Neuronal stem cell (in vitro differentiated cells): ENCODE measurements around the gene DHX8.

Experiments
- DNase-seq: peaks from one replicate; pipeline ENCODE4 v3.0.0-alpha.2; 2013; ENCODE audit warnings: low spot score
- H2AFZ ChIP-seq: one replicate; pipeline ENCODE4 v1.6.1; 2013; ENCODE audit warnings: mild to moderate bottlenecking, low read length, inconsistent platforms
- H2AK5ac ChIP-seq: 2 replicates; pipeline ENCODE4 v1.6.1; 2013; ENCODE audit warnings: low read depth, mild to moderate bottlenecking, inconsistent platforms, low read length, moderate library complexity, mixed read lengths
- H2BK120ac ChIP-seq: 2 replicates; pipeline ENCODE4 v1.6.1; 2013; ENCODE audit warnings: low read depth, mild to moderate bottlenecking, inconsistent platforms, low read length, moderate library complexity, mixed read lengths
- H2BK12ac ChIP-seq: one replicate; pipeline ENCODE4 v1.6.1; 2013; ENCODE audit warnings: low read length, inconsistent platforms
- H2BK15ac ChIP-seq: 2 replicates; pipeline ENCODE4 v1.6.1; 2013; ENCODE audit warnings: mild to moderate bottlenecking, low read length, inconsistent platforms, mixed read lengths
- H2BK5ac ChIP-seq: one replicate; pipeline ENCODE4 v1.6.1; 2013; ENCODE audit warnings: inconsistent platforms, mild to moderate bottlenecking, low read length, moderate library complexity
- H3K14ac ChIP-seq: one replicate; pipeline ENCODE4 v1.6.1; 2013; ENCODE audit warnings: low read length, inconsistent platforms
- H3K18ac ChIP-seq: 2 replicates; pipeline ENCODE4 v1.6.1; 2013; ENCODE audit warnings: low read length, inconsistent platforms
- H3K23ac ChIP-seq: 2 replicates; pipeline ENCODE4 v1.6.1; 2013; ENCODE audit warnings: low read depth, mild to moderate bottlenecking, mixed read lengths, low read length, inconsistent platforms; ENCODE audit not compliant: poor library complexity
- H3K27ac ChIP-seq: replicated peaks from 3 replicates; pipeline ENCODE4 v1.5.1; 2013; ENCODE audit warnings: low read length, inconsistent platforms
- H3K27me3 ChIP-seq, 3 experiments: 2 replicates each; pipeline ENCODE4 v1.6.1; 2013; ENCODE audit warnings: low read length in 3 of 3, mild to moderate bottlenecking in 2 of 3, inconsistent platforms in 1 of 3, low read depth in 1 of 3, mixed read lengths in 1 of 3, moderate library complexity in 1 of 3; ENCODE audit not compliant: control insufficient read depth in 3 of 3, insufficient read depth in 3 of 3
- H3K36me3 ChIP-seq, 2 donors: replicated peaks in 1 of 2; 2 replicates each; pipeline ENCODE4 v1.6.1; 2013; ENCODE audit warnings: low read length in 2 of 2; ENCODE audit not compliant: control insufficient read depth in 2 of 2, insufficient read depth in 2 of 2
- H3K4ac ChIP-seq: 2 replicates; pipeline ENCODE4 v1.6.1; 2013; ENCODE audit warnings: inconsistent platforms, mild to moderate bottlenecking, low read length, moderate library complexity
- H3K4me1 ChIP-seq, 2 donors: 1 replicate in 1 of 2; 2 replicates in 1 of 2; pipeline ENCODE4 v1.6.1; 2013; ENCODE audit warnings: low read length in 2 of 2, low read depth in 1 of 2; ENCODE audit not compliant: control insufficient read depth in 2 of 2, insufficient read depth in 1 of 2
- H3K4me2 ChIP-seq: one replicate; pipeline ENCODE4 v1.6.1; 2013; ENCODE audit warnings: mild to moderate bottlenecking, low read length, inconsistent platforms; ENCODE audit not compliant: insufficient read depth, poor library complexity, severe bottlenecking
- H3K4me3 ChIP-seq, 2 donors: 2 replicates each; pipeline ENCODE4 v1.5.1; 2013; ENCODE audit warnings: low read length in 2 of 2, mild to moderate bottlenecking in 2 of 2, inconsistent platforms in 1 of 2, moderate library complexity in 1 of 2
- H3K79me1 ChIP-seq: one replicate; pipeline ENCODE4 v1.6.1; 2013; ENCODE audit warnings: low read depth, mild to moderate bottlenecking, inconsistent platforms, low read length, moderate library complexity
- H3K9ac ChIP-seq: one replicate; pipeline ENCODE4 v1.6.1; 2013; ENCODE audit warnings: mild to moderate bottlenecking, low read depth, low read length, inconsistent platforms; ENCODE audit not compliant: poor library complexity
- H3K9me3 ChIP-seq, 2 donors: replicated peaks in 1 of 2; 2 replicates each; pipeline versions ENCODE3 to v1.6.1; 2013; ENCODE audit warnings: low read length in 2 of 2, mild to moderate bottlenecking in 2 of 2, inconsistent platforms in 1 of 2, low read depth in 1 of 2, mixed read lengths in 1 of 2, moderate library complexity in 1 of 2; ENCODE audit not compliant: control insufficient read depth in 2 of 2, insufficient read depth in 1 of 2
- H4K8ac ChIP-seq: one replicate; pipeline ENCODE4 v1.6.1; 2013; ENCODE audit warnings: low read depth, mild to moderate bottlenecking, inconsistent platforms, low read length, moderate library complexity
- H4K91ac ChIP-seq: one replicate; pipeline ENCODE4 v1.6.1; 2013; ENCODE audit warnings: low read length, low read depth, mild to moderate bottlenecking, inconsistent platforms; ENCODE audit not compliant: poor library complexity
- WGBS, 2 donors: extraction: QIAGEN DNeasy Blood & Tissue Kit; methylation state at CpG; one replicate each; pipeline ENCODE4 v1.1.7; 2013; ENCODE audit warnings: missing lambda C conversion rate in 2 of 2, mixed read lengths in 1 of 2; ENCODE audit not compliant: insufficient read length in 2 of 2, insufficient replicate concordance in 1 of 2; ENCODE audit errors: extremely low coverage in 2 of 2; 5-methylcytosine and 5-hydroxymethylcytosine counted together

The DHX8 gene

GRCh38 chr17:43439041-43439440 lies 44.7 kb upstream of the DHX8 start:
- Histone ChIP-seq H3K14ac (no peak overlapping the region), H3K27me3 (no peaks in the 10 kb centered on the region), H3K4me1 (peaks cover 4 to 6% of the 10 kb centered on the region in 2 donors), H4K91ac (no peak overlapping the region), H3K9ac (no peak overlapping the region), H3K18ac (no peak overlapping the region), H3K79me1 (no peaks in the 10 kb centered on the region), H3K9me3 (no peaks in the 10 kb centered on the region), H3K4ac (no peak overlapping the region), H3K36me3 (no peaks in the 10 kb centered on the region), H2BK5ac (no peak overlapping the region), H4K8ac (no peak overlapping the region), H2BK12ac (no peak overlapping the region), H3K27ac (peak overlapping the region; percentile 34), H2AK5ac (no peak overlapping the region), H3K4me2 (peak overlapping the region; percentile 21), H3K4me3 (no peak overlapping the region), H3K23ac (no peak overlapping the region), H2BK120ac (no peak overlapping the region), H2AFZ (peak overlapping the region; percentile 64), H2BK15ac (no peak overlapping the region)
- no CpG with 5 or more reads among the region's 1 CpG for WGBS, 2 donors
- no peak for DNase-seq

GRCh38 chr17:43442711-43443110 lies 41.1 kb upstream of the DHX8 start:
- no peak overlapping the region for H2BK5ac ChIP-seq
- no peak overlapping the region for H3K4ac ChIP-seq
- no peaks in the 10 kb centered on the region for H3K27me3 ChIP-seq
- no peak overlapping the region for H2BK120ac ChIP-seq
- no peak overlapping the region for H3K4me2 ChIP-seq
- no peak overlapping the region for H3K4me3 ChIP-seq
- no peak overlapping the region for H2AK5ac ChIP-seq
- no peak overlapping the region for H2BK15ac ChIP-seq
- no peak overlapping the region for H3K14ac ChIP-seq
- no peaks in the 10 kb centered on the region for H3K9me3 ChIP-seq
- H4K8ac ChIP-seq, result no peak overlapping the region
- H3K9ac ChIP-seq, result no peak overlapping the region
- H3K36me3 ChIP-seq, result no peaks in the 10 kb centered on the region
- no peak overlapping the region for H4K91ac ChIP-seq
- whole genome bisulfite sequencing, 2 donors, result no CpG with 5 or more reads among the region's 2 CpGs
- H3K23ac ChIP-seq, result no peak overlapping the region
- H3K27ac ChIP-seq, result no peak overlapping the region
- peaks cover 4 to 6% of the 10 kb centered on the region in 2 donors for H3K4me1 ChIP-seq
- no peak overlapping the region for H3K18ac ChIP-seq
- DNase-seq, result no peak
- H2BK12ac ChIP-seq, result no peak overlapping the region
- no peaks in the 10 kb centered on the region for H3K79me1 ChIP-seq
- no peak overlapping the region for H2AFZ ChIP-seq

GRCh38 chr17:43443381-43443780 lies 40.4 kb upstream of the DHX8 start:
- no peak for DNase-seq
- Histone ChIP-seq H2BK15ac (no peak overlapping the region), H3K9ac (no peak overlapping the region), H3K4me2 (no peak overlapping the region), H3K27me3 (no peaks in the 10 kb centered on the region), H3K18ac (no peak overlapping the region), H3K4ac (no peak overlapping the region), H2BK12ac (no peak overlapping the region), H2BK120ac (no peak overlapping the region), H4K8ac (no peak overlapping the region), H2BK5ac (no peak overlapping the region), H3K36me3 (no peaks in the 10 kb centered on the region), H4K91ac (no peak overlapping the region), H3K79me1 (no peaks in the 10 kb centered on the region), H3K14ac (no peak overlapping the region), H2AFZ (no peak overlapping the region), H3K27ac (no peak overlapping the region), H3K23ac (no peak overlapping the region), H3K4me3 (no peak overlapping the region), H3K9me3 (no peaks in the 10 kb centered on the region), H2AK5ac (no peak overlapping the region), H3K4me1 (peaks cover 4 to 6% of the 10 kb centered on the region in 2 donors)
- WGBS, 2 donors, result no CpG with 5 or more reads among the region's 3 CpGs

- Histone ChIP-seq H3K9me3 (no peaks in the 10 kb centered on the region), H2BK15ac (no peak overlapping the region), H2BK12ac (no peak overlapping the region), H3K79me1 (no peaks in the 10 kb centered on the region), H3K36me3 (no peaks in the 10 kb centered on the region), H4K8ac (no peak overlapping the region), H2BK120ac (no peak overlapping the region), H3K27ac (no peak overlapping the region), H3K18ac (no peak overlapping the region), H3K4me1 (peaks cover 0 to 2% of the 10 kb centered on the region in 2 donors), H2AFZ (peak overlapping the region; percentile 57), H3K27me3 (no peaks in the 10 kb centered on the region), H3K4me2 (no peak overlapping the region), H3K14ac (no peak overlapping the region), H3K23ac (no peak overlapping the region), H3K4me3 (no peak overlapping the region), H4K91ac (no peak overlapping the region), H2BK5ac (no peak overlapping the region), H2AK5ac (no peak overlapping the region), H3K4ac (no peak overlapping the region), H3K9ac (no peak overlapping the region)
- WGBS, 2 donors, result no CpG with 5 or more reads among the region's 8 CpGs
- DNase-seq, result no peak
These were observed 39.4 kb upstream of the DHX8 start for GRCh38 chr17:43444223-43445008.
